A673 (cell line): ENCODE measurements around the gene ANKRD17. TPM values are rescaled to one million over a fixed set of nuclear protein-coding genes. Genes with fewer than 3 reads are reported as not detected.
"Not testable (repeated sequence)": the region's sequence is repeated elsewhere in the genome, so short reads cannot be mapped to it uniquely, and the experiment has no call there.

Source experiments
- BruUV-seq: library from RNA; stranded (reverse); fragments of 400-500 nt; replicated peaks from 2 replicates; lab custom pipeline; 2021; lab: Mats Ljungman, UMichigan
- CTCF ChIA-PET: fragments of 300-600 bp; sonication (Branson Sonifier 250); formaldehyde crosslinking; loops from one replicate; lab custom pipeline; 2022; ENCODE audit warnings: antibody characterized with exemption; lab: Charles Lee
- POLR2A ChIA-PET: fragments of 300-600 bp; sonication (Branson Sonifier 250); formaldehyde crosslinking; loops from one replicate; lab custom pipeline; 2022; ENCODE audit warnings: antibody characterized with exemption; ENCODE audit not compliant: low non-redundant PET; lab: Charles Lee
- DNase-seq: peaks from one replicate; pipeline ENCODE4 v3.0.0-alpha.2; 2015; ENCODE audit warnings: low spot score
- H3K27ac ChIP-seq: fragments of 200-600 bp; sonication (generic); 2 replicates; pipeline ENCODE4 v1.5.1; 2016; ENCODE audit warnings: mixed run types, low read depth, mild to moderate bottlenecking, mixed read lengths, antibody characterized with exemption, low read length; ENCODE audit not compliant: poor library complexity, severe bottlenecking
- H3K27me3 ChIP-seq: fragments of 200-600 bp; sonication (generic); replicated peaks from 2 replicates; pipeline ENCODE4 v1.6.1; 2017; ENCODE audit warnings: mixed run types, low read depth, mild to moderate bottlenecking, mixed read lengths, antibody characterized with exemption, low read length; ENCODE audit not compliant: insufficient read depth, poor library complexity
- H3K36me3 ChIP-seq: fragments of 200-600 bp; sonication (generic); 2 replicates; pipeline ENCODE4 v1.6.1; 2016; ENCODE audit warnings: mixed run types, mild to moderate bottlenecking, mixed read lengths, antibody characterized with exemption, low read length; ENCODE audit not compliant: insufficient read depth, poor library complexity, severe bottlenecking
- H3K4me1 ChIP-seq: fragments of 200-600 bp; sonication (generic); 2 replicates; pipeline ENCODE4 v1.6.1; 2017; ENCODE audit warnings: mixed run types, mild to moderate bottlenecking, mixed read lengths, antibody characterized with exemption, low read length; ENCODE audit not compliant: insufficient read depth, poor library complexity, severe bottlenecking
- H3K4me3 ChIP-seq: fragments of 200-600 bp; sonication (generic); 2 replicates; pipeline ENCODE4 v1.5.1; 2016; ENCODE audit warnings: low read depth, mixed run types, mild to moderate bottlenecking, mixed read lengths, low read length; ENCODE audit not compliant: poor library complexity, severe bottlenecking
- H3K9me3 ChIP-seq: fragments of 200-600 bp; sonication (generic); 2 replicates; pipeline ENCODE4 v1.6.1; 2016; ENCODE audit warnings: mixed run types, low read depth, mild to moderate bottlenecking, mixed read lengths, antibody characterized with exemption, low read length; ENCODE audit not compliant: poor library complexity, severe bottlenecking
- CTCF ChIP-seq: fragments of 300-800, 200-600 bp; sonication (generic); conservative IDR thresholded peaks from 2 replicates; pipeline ENCODE4 v1.5.1; 2017; ENCODE audit warnings: low read depth, mild to moderate bottlenecking, antibody characterized with exemption, low read length, moderate library complexity, mixed read lengths
- EZH2 ChIP-seq: fragments of 200-600 bp; sonication (generic); IDR thresholded peaks from 2 replicates; pipeline ENCODE4 v1.6.1; 2017; ENCODE audit warnings: borderline replicate concordance, low read depth, mild to moderate bottlenecking, mixed read lengths, antibody characterized with exemption, low read length; ENCODE audit not compliant: poor library complexity, severe bottlenecking
- intact Hi-C: fragments of 100-400 bp; cut with micrococcal nuclease; formaldehyde crosslinking; loops from one replicate; pipeline ENCODE4 v1.10.0; 2022; ENCODE audit not compliant: unreplicated experiment
- total RNA-seq: library from RNA; stranded (reverse); gene quantifications from 2 replicates; pipeline ENCODE4 v1.2.3, GENCODE V29; 2021

Gene ANKRD17
- total RNA-seq, 1 experiment from 2014 or later: 58.4 TPM

- no peak overlapping the region for H3K4me3 ChIP-seq
- intact Hi-C loops: no loop called here
- no peaks in the 10 kb centered on the region for H3K27me3 ChIP-seq
- no peaks in the 10 kb centered on the region for H3K36me3 ChIP-seq
- ChIA-PET CTCF (no interaction called here), POLR2A (no interaction called here)
- DNase-seq: no peak
- no TSS peak for BruUV-seq
- TF ChIP-seq CTCF: no peak
- TF ChIP-seq EZH2: no peak
- no peaks in the 10 kb centered on the region for H3K9me3 ChIP-seq
- no peak overlapping the region for H3K27ac ChIP-seq
- H3K4me1 ChIP-seq: no peaks in the 10 kb centered on the region
Measured at GRCh38 chr4:73230865-73231517, 27.6 kb downstream of the ANKRD17 start.

GRCh38 chr4:73228800-73229199, 29.8 kb downstream of the ANKRD17 start:
- H3K36me3 ChIP-seq, H3K27me3 ChIP-seq, BruUV-seq, H3K4me1 ChIP-seq, H3K4me3 ChIP-seq, DNase-seq, POLR2A ChIA-PET, H3K27ac ChIP-seq, CTCF ChIA-PET, intact Hi-C loops, H3K9me3 ChIP-seq: not testable (repeated sequence)

GRCh38 chr4:73224886-73225285, 33.7 kb downstream of the ANKRD17 start:
- H3K9me3 ChIP-seq: no peaks in the 10 kb centered on the region
- no peaks in the 10 kb centered on the region for H3K36me3 ChIP-seq
- no peak for DNase-seq
- POLR2A ChIA-PET: no interaction called here
- H3K4me3 ChIP-seq: no peak overlapping the region
- intact Hi-C loops: no loop called here
- no peaks in the 10 kb centered on the region for H3K4me1 ChIP-seq
- H3K27me3 ChIP-seq: no peaks in the 10 kb centered on the region
- peak overlapping the region; percentile 42 for H3K27ac ChIP-seq
- no peak for TF ChIP-seq EZH2
- no peak for TF ChIP-seq CTCF
- CTCF ChIA-PET: no interaction called here
- no TSS peak for BruUV-seq

GRCh38 chr4:73223258-73223650, 35.3 kb downstream of the ANKRD17 start:
- H3K27me3 ChIP-seq: no peaks in the 10 kb centered on the region
- no TSS peak for BruUV-seq
- POLR2A ChIA-PET: interaction anchor here (0.6 kb wide), 1 partner anchor 156 kb away, joined by 3 read pairs; no protein-coding TSS in a partner anchor
- peak overlapping the region; percentile 78 for H3K27ac ChIP-seq
- intact Hi-C loops: no loop called here
- H3K9me3 ChIP-seq: no peaks in the 10 kb centered on the region
- CTCF ChIA-PET: no interaction called here
- peak overlapping the region; percentile 52 for H3K4me3 ChIP-seq
- no peak for TF ChIP-seq EZH2
- no peak for TF ChIP-seq CTCF
- H3K36me3 ChIP-seq: no peaks in the 10 kb centered on the region
- DNase-seq: no peak
- H3K4me1 ChIP-seq: no peaks in the 10 kb centered on the region
